Gastroesophageal sphincter (tissue), 4 donors: ENCODE measurements around the gene SHISA9. TPM values are rescaled to one million over a fixed set of nuclear protein-coding genes. Genes with fewer than 3 reads are reported as not detected.

Source experiments
- ATAC-seq: fragments of 150-250 bp; one replicate; pipeline ENCODE4 v1.9.1; 2016; ENCODE audit warnings: mild to moderate bottlenecking, moderate library complexity
- H3K27ac ChIP-seq, 4 donors: fragments of 200-600 bp; sonication (generic) in 3 of 4; 1 replicate in 3 of 4; 2 replicates in 1 of 4; pipeline ENCODE4 v1.5.1; 2016 to 2019
- H3K27me3 ChIP-seq: fragments of 200-600 bp; sonication (generic); one replicate; pipeline ENCODE4 v1.5.1; 2019
- H3K36me3 ChIP-seq, 2 donors: fragments of 200-600 bp; sonication (generic); one replicate each; pipeline ENCODE4 v1.5.1; 2019; ENCODE audit warnings: control low read depth in 1 of 2
- H3K4me1 ChIP-seq, 3 donors: fragments of 200-600 bp; sonication (generic); 1 replicate in 2 of 3; 2 replicates in 1 of 3; pipeline ENCODE4 v1.5.1; 2016 to 2019; ENCODE audit warnings: control low read depth in 2 of 3
- H3K4me3 ChIP-seq, 2 donors: fragments of 200-600 bp; sonication (generic); one replicate each; pipeline ENCODE4 v1.5.1; 2019; ENCODE audit warnings: mild to moderate bottlenecking in 1 of 2, moderate library complexity in 1 of 2
- H3K9me3 ChIP-seq, 3 donors: fragments of 200-600 bp; sonication (generic); one replicate each; pipeline ENCODE4 v1.5.1; 2017 to 2019; ENCODE audit warnings: control low read depth in 2 of 3
- CTCF ChIP-seq, 4 experiments: fragments of 200-600 bp in 2 of 4; fragments of 450-650 bp in 2 of 4; sonication (generic) in 1 of 4; IDR thresholded peaks; one replicate each; pipeline ENCODE4 v1.5.1; 2017 to 2019; ENCODE audit warnings: antibody characterized with exemption in 4 of 4, mild to moderate bottlenecking in 2 of 4, moderate library complexity in 2 of 4
- EP300 ChIP-seq: sonication (generic); formaldehyde crosslinking; IDR thresholded peaks from one replicate; pipeline ENCODE4 v1.6.1; 2017; ENCODE audit warnings: antibody characterized with exemption, mild to moderate bottlenecking
- POLR2A ChIP-seq, 2 donors: fragments of 450-650 bp; IDR thresholded peaks; one replicate each; pipeline ENCODE4 v1.6.1; 2017; ENCODE audit warnings: antibody characterized with exemption in 2 of 2, mild to moderate bottlenecking in 2 of 2, moderate library complexity in 1 of 2
- POLR2AphosphoS5 ChIP-seq: sonication (generic); formaldehyde crosslinking; IDR thresholded peaks from one replicate; pipeline ENCODE4 v1.6.1; 2017; ENCODE audit warnings: antibody characterized with exemption
- WGBS, 2 donors: methylation state at CpG; one replicate each; pipeline ENCODE4 v1.1.5; 2018; ENCODE audit warnings: low coverage in 1 of 2; 5-methylcytosine and 5-hydroxymethylcytosine counted together
- total RNA-seq, 4 donors: library from RNA; depleted of rRNA; stranded (reverse); fragments of >200 nt; gene quantifications; one replicate each; pipeline ENCODE4 v1.1.0, GENCODE V29; 2016

The SHISA9 gene
- total RNA-seq, 4 donors from 2014 or later: 1.1 to 12.6 (median 4.9) TPM

GRCh38 chr16:13055480-13055879 lies 154.1 kb downstream of the SHISA9 start:
- Histone ChIP-seq H3K4me3 (no peak overlapping the region), H3K27ac (no peak overlapping the region), H3K36me3 (no peaks in the 10 kb centered on the region), H3K9me3 (no peaks in the 10 kb centered on the region), H3K4me1 (no peaks in the 10 kb centered on the region), H3K27me3 (peaks cover 9% of the 10 kb centered on the region)
- ATAC-seq: no peak
- no peak for TF ChIP-seq POLR2A (IDR thresholded peaks at IDR 0.05)
- 67 to 71% methylated on average over 1 to 3 of the region's 3 CpGs for WGBS, 2 donors

DNA sequence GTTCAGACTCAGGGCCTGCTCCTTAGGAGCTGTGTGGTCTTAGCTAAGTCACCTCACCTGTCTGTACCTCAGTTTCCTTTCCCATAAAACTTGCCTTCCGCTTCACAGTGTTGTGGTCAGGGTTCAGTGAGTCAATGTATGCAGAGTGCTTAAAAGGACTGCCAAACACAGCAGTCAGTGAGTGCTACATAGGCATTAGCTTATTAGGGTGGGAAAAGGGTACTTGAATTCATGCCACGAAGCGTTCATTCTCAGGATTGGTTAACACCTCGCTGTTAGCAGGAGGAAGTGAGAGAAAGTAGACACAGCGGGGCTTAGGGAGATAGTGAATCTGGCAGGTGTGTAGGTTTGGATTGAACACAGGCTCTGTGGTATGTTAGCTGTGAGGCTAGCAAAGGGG lies 155.2 kb downstream of the SHISA9 start:
- H3K9me3 ChIP-seq: no peaks in the 10 kb centered on the region
- H3K36me3 ChIP-seq: no peaks in the 10 kb centered on the region
- no peak overlapping the region for H3K27ac ChIP-seq
- peaks cover 9% of the 10 kb centered on the region for H3K27me3 ChIP-seq
- no peaks in the 10 kb centered on the region for H3K4me1 ChIP-seq
- H3K4me3 ChIP-seq: no peak overlapping the region
- ATAC-seq: no peak
- 55% methylated on average over 2 of the region's 5 CpGs; no CpG with 5 or more reads in 1 of the 2 donors for WGBS, 2 donors
- TF ChIP-seq POLR2A (IDR thresholded peaks at IDR 0.05): no peak
- TF ChIP-seq EP300: no peak
- no peak for TF ChIP-seq CTCF (IDR thresholded peaks at IDR 0.05)
- TF ChIP-seq POLR2AphosphoS5: no peak

DNA sequence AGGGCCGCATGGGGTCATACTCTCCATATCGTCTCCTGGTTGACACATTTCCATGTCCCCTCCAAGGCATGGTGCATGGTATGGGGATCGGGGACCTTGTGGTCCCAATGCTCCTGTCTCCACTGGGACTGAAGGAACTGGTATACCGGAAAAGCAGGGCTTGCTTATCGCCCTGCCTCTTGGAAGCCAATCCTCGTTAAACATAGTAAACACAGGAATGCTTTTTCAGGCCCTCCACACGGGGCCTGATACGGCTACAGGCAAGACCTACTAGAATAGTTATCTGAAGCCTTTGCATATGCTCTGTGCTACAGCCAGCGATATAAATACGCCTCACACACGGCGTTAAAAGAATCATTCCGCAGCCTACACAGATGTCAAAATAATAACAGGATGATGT lies 159.5 kb downstream of the SHISA9 start:
- Histone ChIP-seq H3K4me1 (no peaks in the 10 kb centered on the region), H3K27ac (no peak overlapping the region), H3K36me3 (no peaks in the 10 kb centered on the region), H3K27me3 (peaks cover 9% of the 10 kb centered on the region), H3K4me3 (no peak overlapping the region), H3K9me3 (no peaks in the 10 kb centered on the region)
- no peak for ATAC-seq
- 78 to 88% methylated on average over 5 to 7 of the region's 13 CpGs for WGBS, 2 donors
- TF ChIP-seq CTCF (IDR thresholded peaks at IDR 0.05) (no peak), POLR2A (IDR thresholded peaks at IDR 0.05) (no peak), EP300 (no peak), POLR2AphosphoS5 (no peak)

GRCh38 chr16:13061691-13062090 lies 160.3 kb downstream of the SHISA9 start:
- no peaks in the 10 kb centered on the region for H3K36me3 ChIP-seq
- H3K4me1 ChIP-seq: no peaks in the 10 kb centered on the region
- TF ChIP-seq EP300: no peak
- no peak overlapping the region for H3K4me3 ChIP-seq
- 45 to 50% methylated on average over 4 to 8 of the region's 9 CpGs for WGBS, 2 donors
- H3K27me3 ChIP-seq: peaks cover 9% of the 10 kb centered on the region
- H3K27ac ChIP-seq: no peak overlapping the region
- no peaks in the 10 kb centered on the region for H3K9me3 ChIP-seq
- ATAC-seq: no peak

- WGBS, 2 donors: 84 to 94% methylated on average over 2 of the region's 2 CpGs
- H3K27me3 ChIP-seq: peaks cover 9% of the 10 kb centered on the region
- H3K4me1 ChIP-seq: no peaks in the 10 kb centered on the region
- ATAC-seq: no peak
- H3K36me3 ChIP-seq: no peaks in the 10 kb centered on the region
- no peak overlapping the region for H3K27ac ChIP-seq
- no peaks in the 10 kb centered on the region for H3K9me3 ChIP-seq
- TF ChIP-seq POLR2A (IDR thresholded peaks at IDR 0.05) (no peak), POLR2AphosphoS5 (no peak), CTCF (IDR thresholded peaks at IDR 0.05) (no peak), EP300 (no peak)
- no peak overlapping the region for H3K4me3 ChIP-seq
Measured at GRCh38 chr16:13062219-13062618, 160.8 kb downstream of the SHISA9 start.

GRCh38 chr16:13063457-13063856 lies 162.1 kb downstream of the SHISA9 start:
- TF ChIP-seq EP300: no peak
- TF ChIP-seq POLR2AphosphoS5: no peak
- no peak for TF ChIP-seq CTCF (IDR thresholded peaks at IDR 0.05)
- TF ChIP-seq POLR2A (IDR thresholded peaks at IDR 0.05): no peak
- Histone ChIP-seq H3K4me1 (no peaks in the 10 kb centered on the region), H3K36me3 (no peaks in the 10 kb centered on the region), H3K4me3 (no peak overlapping the region), H3K9me3 (no peaks in the 10 kb centered on the region), H3K27me3 (peaks cover 5% of the 10 kb centered on the region), H3K27ac (no peak overlapping the region)
- 87 to 91% methylated on average over 3 to 10 of the region's 10 CpGs for WGBS, 2 donors
- ATAC-seq: no peak
